ENCODE data around the gene ADGRF5.

ADGRF5 gene

GRCh38 chr6:46948699-46949098, 27.0 kb upstream of the ADGRF5 start:
- no peak for TF ChIP-seq CTCF (IDR thresholded peaks at IDR 0.05; ENCODE audit: insufficient read depth, low read depth, low read length, missing control alignments)
- DNase-seq (ENCODE audit: low read depth): no peak
- no peak overlapping the region for H3K4me3 ChIP-seq (ENCODE audit: low read depth, low read length)

GRCh38 chr6:46947497-46947896, 25.8 kb upstream of the ADGRF5 start:
- no peak for TF ChIP-seq CTCF (IDR thresholded peaks at IDR 0.05; ENCODE audit: insufficient read depth, low read depth, low read length, missing control alignments)
- H3K4me3 ChIP-seq (ENCODE audit: low read depth, low read length): no peak overlapping the region
- no peak for DNase-seq (ENCODE audit: low read depth)

GRCh38 chr6:46940433-46941226, 18.9 kb upstream of the ADGRF5 start:
- TF ChIP-seq CTCF (IDR thresholded peaks at IDR 0.05; ENCODE audit: insufficient read depth, low read depth, low read length, missing control alignments): no peak
- DNase-seq (ENCODE audit: low read depth): no peak
- no peak overlapping the region for H3K4me3 ChIP-seq (ENCODE audit: low read depth, low read length)

GRCh38 chr6:46937642-46938041, 15.9 kb upstream of the ADGRF5 start:
- DNase-seq (ENCODE audit: low read depth): no peak
- no peak for TF ChIP-seq CTCF (IDR thresholded peaks at IDR 0.05; ENCODE audit: insufficient read depth, low read depth, low read length, missing control alignments)
- no peak overlapping the region for H3K4me3 ChIP-seq (ENCODE audit: low read depth, low read length)

- TF ChIP-seq CTCF (IDR thresholded peaks at IDR 0.05; ENCODE audit: insufficient read depth, low read depth, low read length, missing control alignments): no peak
- DNase-seq (ENCODE audit: low read depth): no peak
- no peak overlapping the region for H3K4me3 ChIP-seq (ENCODE audit: low read depth, low read length)
These were observed 13.9 kb upstream of the ADGRF5 start for GRCh38 chr6:46935687-46936086.

GRCh38 chr6:46933751-46934150, 12.0 kb upstream of the ADGRF5 start:
- H3K4me3 ChIP-seq (ENCODE audit: low read depth, low read length): no peak overlapping the region
- no peak for DNase-seq (ENCODE audit: low read depth)
- TF ChIP-seq CTCF (IDR thresholded peaks at IDR 0.05; ENCODE audit: insufficient read depth, low read depth, low read length, missing control alignments): no peak
